K562 (cell line): ENCODE results near the gene DCAF6. TPM values are rescaled to one million over a fixed set of nuclear protein-coding genes. Genes with fewer than 3 reads are reported as not detected.

ENCODE experiments used
- EP300 ChIP-seq: IDR thresholded peaks from 2 replicates; pipeline ENCODE4 v1.6.1; 2012; ENCODE audit warnings: low read length, improper control_type of control experiment
- HLTF ChIP-seq: fragments of 450-650 bp; IDR thresholded peaks from 2 replicates; pipeline ENCODE4 v1.6.1; 2016
- HMG20B ChIP-seq: fragments of 250-450 bp; sonication (Bioruptor Pico); IDR thresholded peaks from 2 replicates; pipeline ENCODE4 v1.5.0; 2021; ENCODE audit warnings: mild to moderate bottlenecking
- PHF21A ChIP-seq: fragments of 450-650 bp; IDR thresholded peaks from 2 replicates; pipeline ENCODE4 v1.6.1; 2017; ENCODE audit warnings: low read depth, borderline replicate concordance
- POLR2AphosphoS2 ChIP-seq: IDR thresholded peaks from 2 replicates; pipeline ENCODE4 v1.6.1; 2012; ENCODE audit warnings: low read length, improper control_type of control experiment
- POLR2H ChIP-seq: IDR thresholded peaks from 2 replicates; pipeline ENCODE4 v1.6.1; 2016; ENCODE audit warnings: missing genetic modification characterization, low read depth, mild to moderate bottlenecking, control low read depth, missing compliant biosample characterization, moderate library complexity
- SRSF1 ChIP-seq: fragments of 200-400 bp; formaldehyde crosslinking; IDR thresholded peaks from 2 replicates; pipeline ENCODE4 v1.6.1; 2017; ENCODE audit warnings: mild to moderate bottlenecking, low read depth, low read length, moderate library complexity
- ZNF445 ChIP-seq: fragments of 250-450 bp; sonication (Bioruptor Pico); IDR thresholded peaks from 2 replicates; pipeline ENCODE4 v1.4.0; 2020; ENCODE audit warnings: low read depth, mild to moderate bottlenecking, moderate library complexity
- polyA plus RNA-seq, 8 experiments: library from polyadenylated mRNA; depleted of rRNA in 4 of 8; stranded (reverse) in 5 of 8; unstranded in 3 of 8; fragments of >200 nt; fragmentation: Nextera tagmentation in 2 of 8; fragmentation: Illumina TruSeq in 1 of 8; extraction: Ambion mirVana in 2 of 8; extraction: Trizol in 1 of 8; gene quantifications; 2 replicates each; pipeline versions ENCODE4 v1.2.1 to v1.2.3, GENCODE V29; 2011 to 2014; ENCODE audit warnings: inconsistent platforms in 1 of 8, missing spikeins in 1 of 8
- total RNA-seq, 7 experiments: library from RNA; depleted of rRNA in 6 of 7; stranded (reverse); fragments of >200 nt in 6 of 7; fragmentation: Illumina TruSeq in 2 of 7; extraction: Trizol in 2 of 7; gene quantifications; 2 replicates each; pipeline versions ENCODE4 v1.2.1 to v1.2.3, GENCODE V29; 2011 to 2021; ENCODE audit warnings: low replicate concordance in 1 of 7
- TF ChIP-seq, protein P1 (sequence below): fragments of 250-450 bp; sonication (Bioruptor Pico); IDR thresholded peaks from 2 replicates; pipeline ENCODE4 v1.8.0; 2022; ENCODE audit warnings: inconsistent platforms, mild to moderate bottlenecking, moderate library complexity, borderline replicate concordance
- TF ChIP-seq, protein P2 (sequence below): fragments of 450-650 bp; formaldehyde crosslinking; IDR thresholded peaks from 2 replicates; pipeline ENCODE4 v1.4.0; 2022; ENCODE audit warnings: missing genetic modification characterization
- TF ChIP-seq, protein P3 (sequence below): IDR thresholded peaks from 3 replicates; pipeline ENCODE4 v1.6.1; 2011; ENCODE audit warnings: borderline replicate concordance, mild to moderate bottlenecking, moderate library complexity; ENCODE audit not compliant: insufficient read length; ENCODE audit errors: extremely low read depth
- TF ChIP-seq, protein P4 (sequence below), 2 experiments: fragments of 450-650 bp; conservative IDR thresholded peaks; 2 replicates each; pipeline ENCODE4 v1.6.1; 2017; ENCODE audit warnings: mild to moderate bottlenecking in 2 of 2, moderate library complexity in 2 of 2
- TF ChIP-seq, protein P5 (sequence below), 3 experiments: fragments of 200-800 bp in 1 of 3; sonication (Bioruptor generic) in 1 of 3; sonication (generic) in 1 of 3; formaldehyde crosslinking in 1 of 3; IDR thresholded peaks; 2 replicates each; pipeline versions ENCODE4 v1.6.1 to v1.8.0; 2016 to 2022; ENCODE audit warnings: mild to moderate bottlenecking in 2 of 3, missing compliant biosample characterization in 2 of 3, missing genetic modification characterization in 2 of 3, missing genetic modification reagents in 1 of 3

The DCAF6 gene
- total and polyA plus RNA-seq, 9 of the 15 experiments (the other 6 are each of a cell fraction or from before 2014, with no cell fraction given), result 19.1 to 102 (median 46.3) TPM

DNA sequence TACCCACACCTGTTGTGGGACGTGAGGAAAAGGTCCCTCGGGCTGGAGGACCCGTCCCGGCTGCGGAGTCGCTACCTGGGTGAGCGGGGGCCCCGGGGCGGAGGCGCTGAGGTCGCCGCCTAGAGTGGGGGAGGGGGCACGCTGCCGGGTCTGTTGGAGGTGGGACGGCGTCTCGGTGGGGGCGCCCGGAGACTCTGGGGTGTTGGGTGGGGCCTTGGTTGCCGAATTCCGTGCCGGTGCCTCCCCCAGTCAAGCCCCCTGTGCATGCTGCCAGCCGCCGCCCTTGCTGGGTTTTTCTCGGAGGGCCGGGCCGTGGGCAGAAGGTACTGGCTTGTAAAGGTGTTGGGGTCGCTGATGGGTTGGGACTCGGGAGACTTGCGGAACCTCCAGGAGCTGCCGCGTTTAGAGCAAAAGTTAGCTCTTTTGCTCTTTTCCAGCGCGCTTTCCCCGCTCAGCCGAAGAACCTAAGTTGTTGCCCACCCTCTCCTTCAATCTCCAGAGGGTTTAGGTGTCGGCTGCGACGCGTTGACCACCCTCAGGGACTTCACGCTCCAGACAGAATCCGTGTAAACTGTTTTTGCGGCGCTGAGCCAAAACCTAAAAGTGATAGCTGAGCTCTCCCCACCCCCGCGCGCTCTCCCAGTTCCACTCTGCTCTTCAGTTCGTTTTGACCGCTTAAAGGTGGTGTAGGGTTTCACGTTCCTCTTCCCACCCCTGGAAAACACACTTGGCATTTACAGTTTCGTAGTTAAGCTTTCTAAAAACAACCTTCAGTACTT is 636 bp downstream of the DCAF6 start, which contains the start of gene MPC2 (continued):
- TF ChIP-seq, protein P1, sequence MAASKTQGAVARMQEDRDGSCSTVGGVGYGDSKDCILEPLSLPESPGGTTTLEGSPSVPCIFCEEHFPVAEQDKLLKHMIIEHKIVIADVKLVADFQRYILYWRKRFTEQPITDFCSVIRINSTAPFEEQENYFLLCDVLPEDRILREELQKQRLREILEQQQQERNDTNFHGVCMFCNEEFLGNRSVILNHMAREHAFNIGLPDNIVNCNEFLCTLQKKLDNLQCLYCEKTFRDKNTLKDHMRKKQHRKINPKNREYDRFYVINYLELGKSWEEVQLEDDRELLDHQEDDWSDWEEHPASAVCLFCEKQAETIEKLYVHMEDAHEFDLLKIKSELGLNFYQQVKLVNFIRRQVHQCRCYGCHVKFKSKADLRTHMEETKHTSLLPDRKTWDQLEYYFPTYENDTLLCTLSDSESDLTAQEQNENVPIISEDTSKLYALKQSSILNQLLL (CRISPR knock-in tag), result no peak
- TF ChIP-seq POLR2AphosphoS2 (peak; percentile 77; the same call in 1 of the 2 replicates), HLTF (no peak), ZNF445 (CRISPR knock-in tag) (no peak), SRSF1 (no peak), POLR2H (tag) (no peak; the same call in none of the 2 replicates), HMG20B (CRISPR knock-in tag) (no peak), PHF21A (0 out of 2 replicates have a peak, but pooled peaks have one; percentile 42), EP300 (peak; percentile 52; the same call in 1 of the 2 replicates)
- TF ChIP-seq, protein P2, sequence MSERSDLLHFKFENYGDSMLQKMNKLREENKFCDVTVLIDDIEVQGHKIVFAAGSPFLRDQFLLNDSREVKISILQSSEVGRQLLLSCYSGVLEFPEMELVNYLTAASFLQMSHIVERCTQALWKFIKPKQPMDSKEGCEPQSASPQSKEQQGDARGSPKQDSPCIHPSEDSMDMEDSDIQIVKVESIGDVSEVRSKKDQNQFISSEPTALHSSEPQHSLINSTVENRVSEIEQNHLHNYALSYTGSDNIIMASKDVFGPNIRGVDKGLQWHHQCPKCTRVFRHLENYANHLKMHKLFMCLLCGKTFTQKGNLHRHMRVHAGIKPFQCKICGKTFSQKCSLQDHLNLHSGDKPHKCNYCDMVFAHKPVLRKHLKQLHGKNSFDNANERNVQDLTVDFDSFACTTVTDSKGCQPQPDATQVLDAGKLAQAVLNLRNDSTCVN (CRISPR knock-in tag), result no peak
- TF ChIP-seq, protein P3, sequence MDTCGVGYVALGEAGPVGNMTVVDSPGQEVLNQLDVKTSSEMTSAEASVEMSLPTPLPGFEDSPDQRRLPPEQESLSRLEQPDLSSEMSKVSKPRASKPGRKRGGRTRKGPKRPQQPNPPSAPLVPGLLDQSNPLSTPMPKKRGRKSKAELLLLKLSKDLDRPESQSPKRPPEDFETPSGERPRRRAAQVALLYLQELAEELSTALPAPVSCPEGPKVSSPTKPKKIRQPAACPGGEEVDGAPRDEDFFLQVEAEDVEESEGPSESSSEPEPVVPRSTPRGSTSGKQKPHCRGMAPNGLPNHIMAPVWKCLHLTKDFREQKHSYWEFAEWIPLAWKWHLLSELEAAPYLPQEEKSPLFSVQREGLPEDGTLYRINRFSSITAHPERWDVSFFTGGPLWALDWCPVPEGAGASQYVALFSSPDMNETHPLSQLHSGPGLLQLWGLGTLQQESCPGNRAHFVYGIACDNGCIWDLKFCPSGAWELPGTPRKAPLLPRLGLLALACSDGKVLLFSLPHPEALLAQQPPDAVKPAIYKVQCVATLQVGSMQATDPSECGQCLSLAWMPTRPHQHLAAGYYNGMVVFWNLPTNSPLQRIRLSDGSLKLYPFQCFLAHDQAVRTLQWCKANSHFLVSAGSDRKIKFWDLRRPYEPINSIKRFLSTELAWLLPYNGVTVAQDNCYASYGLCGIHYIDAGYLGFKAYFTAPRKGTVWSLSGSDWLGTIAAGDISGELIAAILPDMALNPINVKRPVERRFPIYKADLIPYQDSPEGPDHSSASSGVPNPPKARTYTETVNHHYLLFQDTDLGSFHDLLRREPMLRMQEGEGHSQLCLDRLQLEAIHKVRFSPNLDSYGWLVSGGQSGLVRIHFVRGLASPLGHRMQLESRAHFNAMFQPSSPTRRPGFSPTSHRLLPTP, result no peak
- TF ChIP-seq, protein P4, sequence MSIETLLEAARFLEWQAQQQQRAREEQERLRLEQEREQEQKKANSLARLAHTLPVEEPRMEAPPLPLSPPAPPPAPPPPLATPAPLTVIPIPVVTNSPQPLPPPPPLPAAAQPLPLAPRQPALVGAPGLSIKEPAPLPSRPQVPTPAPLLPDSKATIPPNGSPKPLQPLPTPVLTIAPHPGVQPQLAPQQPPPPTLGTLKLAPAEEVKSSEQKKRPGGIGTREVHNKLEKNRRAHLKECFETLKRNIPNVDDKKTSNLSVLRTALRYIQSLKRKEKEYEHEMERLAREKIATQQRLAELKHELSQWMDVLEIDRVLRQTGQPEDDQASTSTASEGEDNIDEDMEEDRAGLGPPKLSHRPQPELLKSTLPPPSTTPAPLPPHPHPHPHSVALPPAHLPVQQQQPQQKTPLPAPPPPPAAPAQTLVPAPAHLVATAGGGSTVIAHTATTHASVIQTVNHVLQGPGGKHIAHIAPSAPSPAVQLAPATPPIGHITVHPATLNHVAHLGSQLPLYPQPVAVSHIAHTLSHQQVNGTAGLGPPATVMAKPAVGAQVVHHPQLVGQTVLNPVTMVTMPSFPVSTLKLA (conservative IDR thresholded peaks at IDR 0.05), result peak in 1 of 2 experiments; percentile 15; a peak in 2 of 4 replicates
- TF ChIP-seq, protein P5, sequence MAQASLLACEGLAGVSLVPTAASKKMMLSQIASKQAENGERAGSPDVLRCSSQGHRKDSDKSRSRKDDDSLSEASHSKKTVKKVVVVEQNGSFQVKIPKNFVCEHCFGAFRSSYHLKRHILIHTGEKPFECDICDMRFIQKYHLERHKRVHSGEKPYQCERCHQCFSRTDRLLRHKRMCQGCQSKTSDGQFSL (CRISPR knock-in tag; IDR thresholded peaks at IDR 0.05), result peak; percentile 3
- TF ChIP-seq, protein P5 (tag; IDR thresholded peaks at IDR 0.05), result no peak; a peak in 1 of 4 replicates
